NCI-H748 (cell line): ENCODE measurements around the gene SRRD.
"Not testable (repeated sequence)": the region's sequence is repeated elsewhere in the genome, so short reads cannot be mapped to it uniquely, and the experiment has no call there.

ENCODE experiments used
- DNase-seq: peaks from one replicate; lab custom pipeline; 2025; ENCODE audit not compliant: unreplicated experiment; lab: John Stamatoyannopoulos, UW

The SRRD gene

GRCh38 chr22:26483439-26484359 lies at the start of gene SRRD, which contains the start of gene HPS4:
TSS of gene SRRD (plus strand) at chr22:26483877. CDS start at chr22:26483891, 14 bp downstream.
TSS of gene HPS4 (minus strand) at chr22:26483783. CDS start at chr22:26481762, 2,021 bp downstream.
- peak; percentile 87 for DNase-seq

DNA sequence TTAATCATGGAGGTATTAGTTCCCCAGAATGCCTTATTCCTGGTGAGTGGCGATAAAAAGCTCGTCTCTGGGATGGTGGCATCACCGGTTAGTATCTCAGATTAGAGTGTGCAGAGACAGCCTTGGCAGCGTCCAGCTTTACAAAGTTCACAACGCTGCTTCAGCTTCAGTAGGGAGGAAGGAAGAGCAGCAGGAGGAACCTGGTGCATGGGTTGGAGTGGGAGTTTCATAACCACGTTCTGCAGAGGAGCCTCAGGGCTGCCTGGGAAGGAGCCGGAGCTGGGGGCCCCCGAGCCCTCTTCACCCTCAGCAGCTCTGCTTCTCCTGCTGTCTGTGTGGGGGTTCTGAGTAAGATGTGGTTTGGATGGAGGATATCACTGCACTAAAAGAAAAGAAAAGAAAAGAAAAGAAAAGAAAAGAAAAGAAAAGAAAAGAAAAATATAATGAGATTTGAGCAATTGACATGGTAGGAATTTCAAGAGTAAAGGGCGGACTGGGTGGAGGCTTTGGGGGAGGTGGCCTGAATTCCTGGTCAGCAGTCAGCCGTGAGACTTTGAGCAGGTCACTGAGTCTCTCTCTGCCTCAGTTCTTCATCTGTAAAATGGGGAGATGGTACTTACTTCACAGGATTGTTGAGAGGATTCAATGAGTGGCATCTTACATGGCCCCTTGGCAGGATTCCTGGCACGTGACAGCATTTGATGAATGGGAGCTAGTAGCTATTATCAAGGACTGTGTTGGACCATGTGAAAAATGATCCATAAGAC lies 48.2 kb upstream of the SRRD start:
- DNase-seq: no peak

- no peak for DNase-seq
These were observed 46.7 kb upstream of the SRRD start for GRCh38 chr22:26436903-26437515.

GRCh38 chr22:26437694-26438392 lies 45.8 kb upstream of the SRRD start:
- no peak for DNase-seq

GRCh38 chr22:26438776-26439175 lies 44.9 kb upstream of the SRRD start:
- not testable (repeated sequence) for DNase-seq

DNA sequence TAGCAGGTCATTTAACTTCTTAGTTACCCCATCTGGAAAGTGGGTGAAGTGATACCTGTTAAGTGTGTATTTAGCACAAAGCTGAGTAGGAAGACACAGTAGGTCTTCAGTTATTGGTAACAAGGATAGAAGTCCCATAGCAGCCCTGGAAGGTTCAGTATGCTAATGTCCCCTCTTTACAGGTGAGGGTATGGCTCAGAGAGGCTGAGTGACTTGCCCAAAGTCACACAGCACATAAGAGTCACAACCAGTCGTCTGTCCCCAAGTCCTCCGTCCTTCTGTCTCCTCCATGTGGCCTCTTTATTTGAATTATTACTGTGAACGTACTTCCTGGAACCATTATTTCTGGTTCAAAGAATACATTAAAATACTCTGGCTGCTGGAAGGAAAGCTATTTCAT lies 44.1 kb upstream of the SRRD start:
- DNase-seq: no peak

DNA sequence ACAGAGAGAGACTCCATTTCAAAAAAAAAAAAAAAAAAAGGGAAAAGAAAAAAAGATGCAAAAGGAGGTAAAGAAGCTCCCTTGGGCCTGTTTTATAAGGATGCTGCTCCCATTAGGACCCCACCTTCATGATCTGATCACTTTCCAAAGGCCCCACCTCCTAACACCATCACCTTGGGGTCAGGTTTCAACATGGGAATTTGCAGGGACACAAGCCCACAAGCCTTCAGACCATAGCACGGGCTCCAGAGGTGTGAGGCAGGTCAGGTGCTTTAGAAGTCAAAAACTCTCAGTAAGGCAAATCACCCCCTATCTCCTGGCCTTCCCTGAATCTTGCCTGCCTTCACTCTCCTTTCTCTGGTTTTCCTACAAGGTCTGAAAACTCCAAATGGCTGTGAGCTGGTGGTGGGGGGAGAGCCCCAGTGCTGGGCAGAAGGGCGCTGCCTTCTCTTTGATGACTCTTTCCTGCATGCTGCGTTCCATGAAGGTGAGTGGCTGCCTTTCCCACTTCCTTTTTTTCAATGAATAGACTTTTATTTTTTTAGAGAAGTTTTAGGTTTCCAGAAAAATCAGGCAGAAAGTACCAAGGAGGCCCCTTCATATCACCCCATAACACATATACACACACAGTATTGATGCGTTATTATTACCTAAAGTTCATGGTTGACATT lies 41.5 kb upstream of the SRRD start:
- no peak for DNase-seq

DNA sequence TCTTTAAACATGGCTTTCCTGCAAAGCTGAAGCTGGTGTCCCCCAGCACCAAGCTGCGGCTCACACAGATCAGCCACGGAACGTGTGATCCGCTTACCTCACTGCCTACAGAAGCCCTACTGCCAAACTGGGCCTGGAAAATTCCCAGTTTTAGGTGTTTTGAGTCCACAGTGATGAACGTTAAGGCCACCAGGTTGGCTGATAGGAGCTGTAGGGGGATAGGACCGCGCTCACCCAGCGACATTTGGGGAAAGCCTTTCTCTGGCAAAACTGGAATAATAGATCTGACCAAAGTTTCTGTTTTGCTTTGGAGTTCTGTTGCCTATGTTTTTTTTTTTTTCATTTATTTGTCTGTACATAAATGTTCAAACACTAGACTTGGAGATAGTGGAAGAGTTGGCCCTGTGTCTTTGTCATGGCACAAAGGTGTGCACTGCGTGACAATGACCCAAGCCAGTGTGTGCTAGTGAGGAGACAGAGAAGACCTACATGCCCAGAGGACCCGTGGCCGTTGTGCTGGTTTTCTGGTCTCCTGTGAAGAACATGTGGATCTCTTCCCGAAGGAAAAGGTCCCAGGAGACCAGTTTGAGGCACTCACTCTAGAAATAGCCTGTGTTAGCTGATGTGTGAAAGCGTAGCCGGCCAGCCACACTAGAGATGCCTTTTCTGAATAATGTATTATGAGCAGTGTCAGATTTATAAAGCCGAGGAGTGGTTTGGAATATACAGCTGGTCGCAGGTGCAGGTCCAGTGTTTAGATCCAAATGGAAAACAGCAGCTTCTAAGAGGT lies 39.6 kb upstream of the SRRD start:
- DNase-seq: no peak

DNA sequence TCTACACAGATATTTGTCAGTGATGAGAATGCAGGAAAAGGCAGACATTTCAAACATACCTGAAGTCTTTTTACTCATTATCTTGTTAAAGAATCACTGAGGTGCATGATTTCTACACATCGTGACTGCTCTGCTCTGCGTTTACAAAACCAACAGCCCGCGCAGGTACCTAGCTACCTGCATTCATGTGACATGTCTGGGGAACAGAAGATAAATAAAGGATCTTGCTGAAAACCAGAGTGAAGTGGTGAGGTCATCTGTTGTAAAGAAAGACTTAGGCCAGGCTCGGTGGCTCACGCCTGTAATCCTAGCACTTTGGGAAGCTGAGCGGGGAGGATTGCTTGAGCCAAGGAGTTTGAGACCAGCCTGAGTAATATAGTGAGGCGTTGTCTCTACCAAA lies 38.9 kb upstream of the SRRD start:
- DNase-seq: no peak

DNA sequence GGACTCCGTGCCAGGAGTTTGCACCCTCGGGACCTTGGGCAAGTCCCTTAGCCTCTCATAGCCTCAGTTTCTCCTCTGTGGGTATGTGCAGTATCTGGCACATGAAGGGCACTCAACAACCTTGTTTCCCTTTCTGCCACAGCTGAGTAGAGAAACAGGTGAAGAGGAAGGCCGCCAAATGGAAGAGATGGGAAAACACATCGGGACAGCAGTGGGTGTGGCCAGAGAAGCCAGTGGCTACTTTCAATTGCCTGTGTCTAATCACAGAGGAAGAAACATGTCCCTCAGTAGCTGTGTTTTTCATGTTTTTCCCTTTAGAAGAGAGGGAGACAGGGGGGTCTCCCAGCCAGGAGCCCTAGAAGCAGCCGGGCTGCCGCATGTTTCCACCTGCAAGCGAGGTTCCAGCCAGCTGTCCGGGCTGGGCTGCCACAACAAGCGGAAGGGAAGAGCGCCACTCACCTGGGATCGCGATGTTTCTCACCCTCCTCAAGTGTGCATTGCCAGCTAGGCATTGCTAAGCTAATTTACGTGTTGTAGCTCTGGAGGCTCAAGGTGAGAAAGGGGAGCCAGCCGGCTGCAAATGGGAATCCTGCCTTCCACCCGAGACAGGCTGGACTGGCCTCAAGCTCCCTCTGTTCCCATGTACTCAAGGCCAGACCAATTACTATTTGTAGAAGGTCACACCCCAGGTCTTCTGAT lies 38.0 kb upstream of the SRRD start:
- peak; percentile 15 for DNase-seq

- no peak for DNase-seq
These were observed 36.7 kb upstream of the SRRD start for GRCh38 chr22:26446808-26447515.

- DNase-seq: no peak
These were observed 35.9 kb upstream of the SRRD start for GRCh38 chr22:26447584-26448329.

- DNase-seq: no peak
These were observed 35.3 kb upstream of the SRRD start for GRCh38 chr22:26448334-26448733.

DNA sequence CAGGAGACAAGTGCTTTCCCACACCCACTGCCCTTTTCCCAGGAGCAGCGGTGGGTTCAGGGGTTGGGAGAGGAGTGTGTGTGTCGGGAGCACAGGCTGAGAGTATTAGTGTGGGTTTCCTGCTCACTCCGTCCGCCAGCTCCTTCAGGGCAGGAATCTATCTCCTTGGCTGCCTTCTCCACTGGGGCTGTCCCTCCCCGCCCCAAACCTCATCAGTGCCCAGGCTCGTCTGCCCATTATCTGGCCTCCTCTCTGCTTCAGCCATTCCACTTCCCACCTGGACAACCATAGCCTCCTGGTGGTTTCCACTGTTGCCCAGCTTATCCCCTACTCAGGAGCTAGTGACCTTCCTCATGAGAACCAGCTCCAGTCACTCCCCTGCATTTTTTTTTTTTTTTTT lies 34.7 kb upstream of the SRRD start:
- no peak for DNase-seq

DNA sequence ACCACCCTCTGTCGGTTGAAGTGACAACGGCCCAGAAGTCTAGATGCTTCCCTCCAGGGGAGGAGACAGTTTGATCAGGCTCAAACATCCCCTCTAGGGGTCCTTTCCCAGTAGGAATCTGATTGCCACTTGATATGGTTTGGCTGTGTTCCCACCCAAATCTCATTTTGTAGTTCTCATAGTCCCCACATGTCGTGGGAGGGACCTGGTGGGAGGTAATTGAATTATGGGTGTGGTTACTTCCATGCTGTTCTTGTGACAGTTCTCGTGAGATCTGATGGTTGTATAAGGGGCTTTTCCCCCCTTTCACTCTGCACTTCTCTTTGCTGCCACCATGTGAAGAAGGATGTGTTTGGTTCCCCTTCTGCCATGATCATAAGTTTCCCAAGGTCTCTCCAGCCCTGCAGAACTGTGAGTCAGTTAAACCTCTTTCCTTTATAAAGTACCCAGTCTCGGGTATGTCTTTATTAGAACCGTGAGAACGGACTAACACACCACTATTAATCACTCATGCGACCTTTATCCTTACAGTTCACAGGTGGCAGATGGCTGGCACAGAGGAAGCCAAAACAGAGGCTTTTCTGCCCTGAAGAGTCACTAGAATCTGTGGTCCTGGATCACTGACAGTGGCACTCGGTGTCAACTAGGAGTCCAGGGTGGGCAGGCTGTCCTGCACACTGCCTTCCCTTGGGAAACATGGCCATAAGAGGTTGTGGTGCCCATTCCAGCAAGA lies 33.1 kb upstream of the SRRD start:
- no peak for DNase-seq

- DNase-seq: no peak
These were observed 31.3 kb upstream of the SRRD start for GRCh38 chr22:26452236-26453016.
